K562 (cell line): ENCODE results near the gene ADGRB3. TPM values are rescaled to one million over a fixed set of nuclear protein-coding genes. Genes with fewer than 3 reads are reported as not detected.

ENCODE experiments used
- ATAC-seq: fragments of 200-7000 bp; cut with Tn5 transposase; 3 replicates; pipeline ENCODE4 v1.9.1; 2020; ENCODE audit warnings: moderate library complexity
- BruUV-seq: library from RNA; stranded (reverse); fragments of 400-500 nt; replicated peaks from 2 replicates; lab custom pipeline; 2021; lab: Mats Ljungman, UMichigan
- CTCF ChIA-PET: fragments of 300-600 bp; formaldehyde crosslinking; extraction: SDS; loops from one replicate; lab custom pipeline; 2021; ENCODE audit warnings: low intra/inter-chr PET ratio; lab: Yijun Ruan, JAX
- POLR2A ChIA-PET: fragments of 300-600, 350-650 bp; sonication (Branson Sonifier 250); formaldehyde crosslinking; extraction: SDS; loops from one replicate; lab custom pipeline; 2021; ENCODE audit warnings: antibody characterized with exemption, inconsistent platforms; lab: Yijun Ruan, JAX
- DNase-seq, 4 experiments: peaks; one replicate each; pipeline versions ENCODE4 v3.0.0 to v3.0.0-alpha.2; 2011 to 2018; ENCODE audit warnings: low spot score in 3 of 4, mixed read lengths in 3 of 4; ENCODE audit errors: extremely low read depth in 1 of 4
- FAIRE-seq: peaks from 2 replicates; lab custom pipeline; 2011; peaks lifted over from hg19 to GRCh38; lab: Jason Lieb, UNC
- H2AFZ ChIP-seq: 2 replicates; pipeline ENCODE4 v1.6.0; 2011; ENCODE audit warnings: low read depth, low read length, control low read depth, inconsistent platforms
- H3K27ac ChIP-seq: fragments of 200-600 bp; 3 replicates; pipeline ENCODE4 v1.8.0; 2011; ENCODE audit warnings: low read depth, mild to moderate bottlenecking, control low read depth, inconsistent platforms, low read length, moderate library complexity, mixed read lengths; ENCODE audit errors: extremely low read depth
- H3K27me3 ChIP-seq, 2 experiments: fragments of 300-600 bp in 1 of 2; 2 replicates in 1 of 2; 3 replicates in 1 of 2; pipeline versions ENCODE4 v1.6.0 to v1.8.0; 2011; ENCODE audit warnings: inconsistent platforms in 2 of 2, low read length in 2 of 2, mild to moderate bottlenecking in 1 of 2, mixed read lengths in 1 of 2, moderate library complexity in 1 of 2; ENCODE audit not compliant: control insufficient read depth in 2 of 2, insufficient read depth in 2 of 2
- H3K36me3 ChIP-seq: fragments of 300-600 bp; 3 replicates; pipeline ENCODE4 v1.8.0; 2011; ENCODE audit warnings: mild to moderate bottlenecking, low read length, inconsistent platforms; ENCODE audit not compliant: control insufficient read depth, insufficient read depth
- H3K4me1 ChIP-seq, 2 experiments: fragments of 200-600 bp in 1 of 2; replicated peaks in 1 of 2; 2 replicates in 1 of 2; 3 replicates in 1 of 2; pipeline versions ENCODE4 v1.5.1 to v1.8.0; 2011; ENCODE audit warnings: inconsistent platforms in 2 of 2, low read length in 2 of 2, mild to moderate bottlenecking in 1 of 2, mixed read lengths in 1 of 2, moderate library complexity in 1 of 2; ENCODE audit not compliant: control insufficient read depth in 2 of 2, insufficient read depth in 2 of 2
- H3K4me2 ChIP-seq: 2 replicates; pipeline ENCODE4 v1.6.1; 2011; ENCODE audit warnings: low read length, control low read depth, inconsistent platforms, mixed read lengths; ENCODE audit not compliant: insufficient read depth
- H3K4me3 ChIP-seq: fragments of 200-600 bp; sonication (generic), shearing (Covaris generic); 2 replicates; pipeline ENCODE4 v1.5.1; 2016; ENCODE audit warnings: control low read depth, inconsistent platforms
- H3K79me2 ChIP-seq: fragments of 200-600 bp; 3 replicates; pipeline ENCODE4 v1.8.0; 2011; ENCODE audit warnings: low read length, inconsistent platforms; ENCODE audit not compliant: control insufficient read depth, insufficient read depth
- H3K9ac ChIP-seq, 2 experiments: 2 replicates each; pipeline versions ENCODE4 v1.6.0 to v1.6.1; 2011; ENCODE audit warnings: low read depth in 2 of 2, low read length in 2 of 2, control low read depth in 1 of 2, inconsistent platforms in 1 of 2, mild to moderate bottlenecking in 1 of 2, mixed read lengths in 1 of 2; ENCODE audit not compliant: insufficient read depth in 1 of 2
- H3K9me1 ChIP-seq: one replicate; pipeline ENCODE4 v1.6.0; 2011; ENCODE audit warnings: inconsistent platforms, mild to moderate bottlenecking, low read length, moderate library complexity; ENCODE audit not compliant: control insufficient read depth, insufficient read depth
- H3K9me3 ChIP-seq: replicated peaks from 2 replicates; pipeline ENCODE4 v1.5.1; 2011; ENCODE audit warnings: low read depth, low read length, inconsistent platforms; ENCODE audit not compliant: control insufficient read depth, insufficient read depth
- H4K20me1 ChIP-seq: replicated peaks from 2 replicates; pipeline ENCODE4 v1.6.1; 2011; ENCODE audit warnings: low read length, inconsistent platforms, mixed read lengths; ENCODE audit not compliant: control insufficient read depth, insufficient read depth
- HDAC3 ChIP-seq: fragments of 450-650 bp; IDR thresholded peaks from 2 replicates; pipeline ENCODE4 v1.6.1; 2018; ENCODE audit warnings: borderline replicate concordance, mild to moderate bottlenecking, moderate library complexity; ENCODE audit not compliant: partially characterized antibody
- SMARCE1 ChIP-seq: fragments of 450-650 bp; IDR thresholded peaks from 2 replicates; pipeline ENCODE4 v1.7.1; 2016; ENCODE audit warnings: mild to moderate bottlenecking
- TAL1 ChIP-seq: fragments of 450-650 bp; IDR thresholded peaks from 2 replicates; pipeline ENCODE4 v1.6.1; 2016; ENCODE audit warnings: mild to moderate bottlenecking
- WGBS: fragments of 100-300 bp; shearing (Covaris generic); methylation state at CpG from one replicate; pipeline ENCODE4 v1.1.6; 2016; ENCODE audit warnings: low coverage, mixed read lengths; ENCODE audit not compliant: insufficient coverage; ENCODE audit errors: missing lambda C conversion rate; 5-methylcytosine and 5-hydroxymethylcytosine counted together
- in situ Hi-C: fragments of 300-500 bp; cut with MboI; formaldehyde crosslinking; loops from 4 replicates; pipeline ENCODE4 v1.15.0; 2018; ENCODE audit warnings: inconsistent platforms, mixed read lengths
- intact Hi-C: fragments of 100-400 bp; cut with micrococcal nuclease; formaldehyde crosslinking; loops from 2 replicates; pipeline ENCODE4 v1.14.2; 2022
- polyA plus RNA-seq, 8 experiments: library from polyadenylated mRNA; depleted of rRNA in 4 of 8; stranded (reverse) in 5 of 8; unstranded in 3 of 8; fragments of >200 nt; fragmentation: Nextera tagmentation in 2 of 8; fragmentation: Illumina TruSeq in 1 of 8; extraction: Ambion mirVana in 2 of 8; extraction: Trizol in 1 of 8; gene quantifications; 2 replicates each; pipeline versions ENCODE4 v1.2.1 to v1.2.3, GENCODE V29; 2011 to 2014; ENCODE audit warnings: inconsistent platforms in 1 of 8, missing spikeins in 1 of 8
- total RNA-seq, 7 experiments: library from RNA; depleted of rRNA in 6 of 7; stranded (reverse); fragments of >200 nt in 6 of 7; fragmentation: Illumina TruSeq in 2 of 7; extraction: Trizol in 2 of 7; gene quantifications; 2 replicates each; pipeline versions ENCODE4 v1.2.1 to v1.2.3, GENCODE V29; 2011 to 2021; ENCODE audit warnings: low replicate concordance in 1 of 7
- TF ChIP-seq, protein P1 (sequence below), 2 experiments: IDR thresholded peaks; 2 replicates each; pipeline ENCODE4 v1.6.1; 2011; ENCODE audit warnings: borderline replicate concordance in 1 of 2, control low read depth in 1 of 2, low read depth in 1 of 2, low read length in 1 of 2, mild to moderate bottlenecking in 1 of 2, mixed read lengths in 1 of 2, moderate library complexity in 1 of 2; ENCODE audit not compliant: insufficient read depth in 1 of 2, insufficient read length in 1 of 2, poor library complexity in 1 of 2, severe bottlenecking in 1 of 2; ENCODE audit errors: extremely low read depth in 1 of 2
- TF ChIP-seq, protein P2 (sequence below): IDR thresholded peaks from 2 replicates; pipeline ENCODE4 v1.6.1; 2012; ENCODE audit warnings: low read depth, low read length, improper control_type of control experiment, borderline replicate concordance
- TF ChIP-seq, protein P3 (sequence below), 2 experiments: IDR thresholded peaks; 2 replicates each; pipeline ENCODE4 v1.6.1; 2012; ENCODE audit warnings: improper control_type of control experiment in 2 of 2, low read depth in 2 of 2, low read length in 2 of 2, borderline replicate concordance in 1 of 2
- TF ChIP-seq, protein P4 (sequence below): fragments of 250-450 bp; sonication (Bioruptor Pico); IDR thresholded peaks from 2 replicates; pipeline ENCODE4 v1.4.0; 2020; ENCODE audit warnings: mild to moderate bottlenecking, moderate library complexity
- TF ChIP-seq, protein P5 (sequence below): fragments of 450-650 bp; formaldehyde crosslinking; IDR thresholded peaks from 2 replicates; pipeline ENCODE4 v1.4.0; 2020; ENCODE audit warnings: mild to moderate bottlenecking, moderate library complexity

Gene ADGRB3
- total and polyA plus RNA-seq, 9 of the 15 experiments (the other 6 are each of a cell fraction or from before 2014, with no cell fraction given): 0.90 to 7.8 (median 2.4) TPM

DNA sequence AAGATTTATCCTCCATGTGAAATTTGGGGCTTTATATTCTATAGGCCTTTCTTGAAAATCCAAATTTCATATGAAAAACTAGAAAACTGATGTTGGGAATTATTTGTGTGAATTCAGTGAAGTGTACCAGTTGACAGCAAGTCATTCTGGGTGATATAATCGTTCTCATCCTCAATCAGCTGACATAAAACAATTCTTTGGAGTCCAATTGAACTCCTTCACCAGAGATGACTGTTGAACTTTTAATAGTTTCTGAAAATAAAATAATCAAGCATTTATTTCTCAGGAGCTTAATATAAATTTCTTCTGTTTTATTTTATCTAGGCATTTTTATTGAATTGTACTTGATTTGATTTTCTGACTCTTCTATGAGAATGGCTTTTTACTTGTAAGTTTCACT, 92.6 kb downstream of the ADGRB3 start (continued):
- TF ChIP-seq, protein P1, sequence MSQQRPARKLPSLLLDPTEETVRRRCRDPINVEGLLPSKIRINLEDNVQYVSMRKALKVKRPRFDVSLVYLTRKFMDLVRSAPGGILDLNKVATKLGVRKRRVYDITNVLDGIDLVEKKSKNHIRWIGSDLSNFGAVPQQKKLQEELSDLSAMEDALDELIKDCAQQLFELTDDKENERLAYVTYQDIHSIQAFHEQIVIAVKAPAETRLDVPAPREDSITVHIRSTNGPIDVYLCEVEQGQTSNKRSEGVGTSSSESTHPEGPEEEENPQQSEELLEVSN (IDR thresholded peaks at IDR 0.05; ENCODE audit: borderline replicate concordance in 1 of 2, extremely low read depth in 1 of 2, insufficient read depth in 1 of 2, insufficient read length in 1 of 2, low read depth in 1 of 2, low read length in 1 of 2, poor library complexity in 1 of 2, severe bottlenecking in 1 of 2): no peak
- TF ChIP-seq, protein P2, sequence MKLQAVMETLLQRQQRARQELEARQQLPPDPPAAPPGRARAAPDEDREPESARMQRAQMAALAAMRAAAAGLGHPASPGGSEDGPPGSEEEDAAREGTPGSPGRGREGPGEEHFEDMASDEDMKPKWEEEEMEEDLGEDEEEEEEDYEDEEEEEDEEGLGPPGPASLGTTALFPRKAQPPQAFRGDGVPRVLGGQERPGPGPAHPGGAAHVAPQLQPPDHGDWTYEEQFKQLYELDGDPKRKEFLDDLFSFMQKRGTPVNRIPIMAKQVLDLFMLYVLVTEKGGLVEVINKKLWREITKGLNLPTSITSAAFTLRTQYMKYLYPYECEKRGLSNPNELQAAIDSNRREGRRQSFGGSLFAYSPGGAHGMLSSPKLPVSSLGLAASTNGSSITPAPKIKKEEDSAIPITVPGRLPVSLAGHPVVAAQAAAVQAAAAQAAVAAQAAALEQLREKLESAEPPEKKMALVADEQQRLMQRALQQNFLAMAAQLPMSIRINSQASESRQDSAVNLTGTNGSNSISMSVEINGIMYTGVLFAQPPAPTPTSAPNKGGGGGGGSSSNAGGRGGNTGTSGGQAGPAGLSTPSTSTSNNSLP: no peak

DNA sequence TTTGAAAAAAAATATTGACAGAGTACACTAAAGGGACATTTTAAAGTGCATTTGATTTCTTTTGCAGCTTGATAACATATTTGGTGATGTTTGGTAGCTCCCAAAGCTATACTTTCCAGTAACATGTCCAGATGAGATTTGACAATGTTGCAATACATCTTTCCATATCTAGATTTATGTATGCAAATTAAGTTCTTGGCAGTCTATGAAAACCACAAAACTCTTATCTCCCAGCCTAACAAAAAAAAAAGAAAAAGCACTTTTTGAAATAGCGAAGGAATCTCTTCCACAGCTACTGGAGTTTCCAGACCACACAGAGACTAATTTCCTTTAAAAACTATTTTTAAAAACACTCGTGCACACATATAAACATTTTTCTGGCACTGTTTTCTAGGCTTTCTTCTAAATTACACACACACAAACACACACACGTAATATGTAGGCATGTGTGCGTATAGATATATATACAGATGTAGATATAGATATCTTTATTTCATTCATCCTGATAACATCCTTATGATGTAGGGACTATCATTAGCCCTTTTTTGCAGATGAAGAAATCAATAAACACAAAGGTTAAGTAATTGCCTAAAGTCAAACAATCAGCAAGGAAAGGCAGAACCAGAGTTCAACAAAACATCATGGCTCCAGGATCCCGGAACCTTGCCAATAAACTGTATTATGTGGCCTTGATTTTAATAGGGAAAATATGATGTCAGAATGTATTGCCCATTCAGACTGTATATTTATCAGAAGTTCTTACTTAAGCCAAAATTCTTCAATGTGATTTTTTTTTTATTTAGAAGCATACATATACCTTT, 93.3 kb downstream of the ADGRB3 start:
- H3K9ac ChIP-seq: no peak overlapping the region
- H3K4me2 ChIP-seq: no peak overlapping the region; the same call in 1 of the 2 replicates
- H2AFZ ChIP-seq: no peak overlapping the region
- no peak for FAIRE-seq
- H3K27me3 ChIP-seq: no peaks in the 10 kb centered on the region
- no peaks in the 10 kb centered on the region for H3K9me1 ChIP-seq
- intact Hi-C loops: no loop called here
- H3K36me3 ChIP-seq: no peaks in the 10 kb centered on the region
- no peaks in the 10 kb centered on the region for H4K20me1 ChIP-seq
- POLR2A ChIA-PET: interaction anchor here (2.6 kb wide), 1 partner anchor 12 kb away, joined by 16 read pairs; no protein-coding TSS in a partner anchor
- H3K9me3 ChIP-seq: no peaks in the 10 kb centered on the region
- in situ Hi-C loops: no loop called here
- WGBS: 22% methylated on average over 5 of the region's 5 CpGs
- no TSS peak for BruUV-seq
- DNase-seq: peak in 1 of 4 experiments; percentile 25
- no peaks in the 10 kb centered on the region for H3K79me2 ChIP-seq
- H3K27ac ChIP-seq: no peak overlapping the region
- ATAC-seq: no peak
- H3K4me1 ChIP-seq: peaks cover 0 to 20% of the 10 kb centered on the region in 2 experiments; a peak in 3 of 5 replicates
- no peak overlapping the region for H3K4me3 ChIP-seq
- CTCF ChIA-PET: no interaction called here
- TF ChIP-seq, protein P3, sequence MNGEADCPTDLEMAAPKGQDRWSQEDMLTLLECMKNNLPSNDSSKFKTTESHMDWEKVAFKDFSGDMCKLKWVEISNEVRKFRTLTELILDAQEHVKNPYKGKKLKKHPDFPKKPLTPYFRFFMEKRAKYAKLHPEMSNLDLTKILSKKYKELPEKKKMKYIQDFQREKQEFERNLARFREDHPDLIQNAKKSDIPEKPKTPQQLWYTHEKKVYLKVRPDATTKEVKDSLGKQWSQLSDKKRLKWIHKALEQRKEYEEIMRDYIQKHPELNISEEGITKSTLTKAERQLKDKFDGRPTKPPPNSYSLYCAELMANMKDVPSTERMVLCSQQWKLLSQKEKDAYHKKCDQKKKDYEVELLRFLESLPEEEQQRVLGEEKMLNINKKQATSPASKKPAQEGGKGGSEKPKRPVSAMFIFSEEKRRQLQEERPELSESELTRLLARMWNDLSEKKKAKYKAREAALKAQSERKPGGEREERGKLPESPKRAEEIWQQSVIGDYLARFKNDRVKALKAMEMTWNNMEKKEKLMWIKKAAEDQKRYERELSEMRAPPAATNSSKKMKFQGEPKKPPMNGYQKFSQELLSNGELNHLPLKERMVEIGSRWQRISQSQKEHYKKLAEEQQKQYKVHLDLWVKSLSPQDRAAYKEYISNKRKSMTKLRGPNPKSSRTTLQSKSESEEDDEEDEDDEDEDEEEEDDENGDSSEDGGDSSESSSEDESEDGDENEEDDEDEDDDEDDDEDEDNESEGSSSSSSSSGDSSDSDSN (IDR thresholded peaks at IDR 0.05; ENCODE audit: borderline replicate concordance in 1 of 2, low read depth in 2 of 2, low read length in 2 of 2): no peak
- TF ChIP-seq TAL1 (peak; percentile 18; the same call in 1 of the 2 replicates), HDAC3 (peak; percentile 62), SMARCE1 (peak; percentile 82; the same call in 1 of the 2 replicates)
- TF ChIP-seq, protein P4, sequence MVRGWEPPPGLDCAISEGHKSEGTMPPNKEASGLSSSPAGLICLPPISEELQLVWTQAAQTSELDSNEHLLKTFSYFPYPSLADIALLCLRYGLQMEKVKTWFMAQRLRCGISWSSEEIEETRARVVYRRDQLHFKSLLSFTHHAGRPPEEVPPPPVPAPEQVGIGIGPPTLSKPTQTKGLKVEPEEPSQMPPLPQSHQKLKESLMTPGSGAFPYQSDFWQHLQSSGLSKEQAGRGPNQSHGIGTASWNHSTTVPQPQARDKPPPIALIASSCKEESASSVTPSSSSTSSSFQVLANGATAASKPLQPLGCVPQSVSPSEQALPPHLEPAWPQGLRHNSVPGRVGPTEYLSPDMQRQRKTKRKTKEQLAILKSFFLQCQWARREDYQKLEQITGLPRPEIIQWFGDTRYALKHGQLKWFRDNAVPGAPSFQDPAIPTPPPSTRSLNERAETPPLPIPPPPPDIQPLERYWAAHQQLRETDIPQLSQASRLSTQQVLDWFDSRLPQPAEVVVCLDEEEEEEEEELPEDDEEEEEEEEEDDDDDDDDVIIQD (CRISPR knock-in tag): no peak
- TF ChIP-seq, protein P5, sequence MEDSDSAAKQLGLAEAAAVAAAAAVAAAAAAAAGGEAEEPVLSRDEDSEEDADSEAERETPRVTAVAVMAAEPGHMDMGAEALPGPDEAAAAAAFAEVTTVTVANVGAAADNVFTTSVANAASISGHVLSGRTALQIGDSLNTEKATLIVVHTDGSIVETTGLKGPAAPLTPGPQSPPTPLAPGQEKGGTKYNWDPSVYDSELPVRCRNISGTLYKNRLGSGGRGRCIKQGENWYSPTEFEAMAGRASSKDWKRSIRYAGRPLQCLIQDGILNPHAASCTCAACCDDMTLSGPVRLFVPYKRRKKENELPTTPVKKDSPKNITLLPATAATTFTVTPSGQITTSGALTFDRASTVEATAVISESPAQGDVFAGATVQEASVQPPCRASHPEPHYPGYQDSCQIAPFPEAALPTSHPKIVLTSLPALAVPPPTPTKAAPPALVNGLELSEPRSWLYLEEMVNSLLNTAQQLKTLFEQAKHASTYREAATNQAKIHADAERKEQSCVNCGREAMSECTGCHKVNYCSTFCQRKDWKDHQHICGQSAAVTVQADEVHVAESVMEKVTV (CRISPR knock-in tag): no peak
